Renal cortical epithelial cell (primary cell): ENCODE data around the gene ATRIP. TPM values are rescaled to one million over a fixed set of nuclear protein-coding genes. Genes with fewer than 3 reads are reported as not detected.

ENCODE experiments used
- DNase-seq: peaks from one replicate; pipeline ENCODE4 v3.0.0-alpha.2; 2011; ENCODE audit warnings: low read depth
- total RNA-seq: library from RNA; depleted of rRNA; stranded (reverse); fragments of >200 nt; gene quantifications from 2 replicates; pipeline ENCODE4 v1.2.3, GENCODE V29; 2014

The ATRIP gene
- total RNA-seq, 1 donor from 2014 or later, result 5.2 TPM

DNA sequence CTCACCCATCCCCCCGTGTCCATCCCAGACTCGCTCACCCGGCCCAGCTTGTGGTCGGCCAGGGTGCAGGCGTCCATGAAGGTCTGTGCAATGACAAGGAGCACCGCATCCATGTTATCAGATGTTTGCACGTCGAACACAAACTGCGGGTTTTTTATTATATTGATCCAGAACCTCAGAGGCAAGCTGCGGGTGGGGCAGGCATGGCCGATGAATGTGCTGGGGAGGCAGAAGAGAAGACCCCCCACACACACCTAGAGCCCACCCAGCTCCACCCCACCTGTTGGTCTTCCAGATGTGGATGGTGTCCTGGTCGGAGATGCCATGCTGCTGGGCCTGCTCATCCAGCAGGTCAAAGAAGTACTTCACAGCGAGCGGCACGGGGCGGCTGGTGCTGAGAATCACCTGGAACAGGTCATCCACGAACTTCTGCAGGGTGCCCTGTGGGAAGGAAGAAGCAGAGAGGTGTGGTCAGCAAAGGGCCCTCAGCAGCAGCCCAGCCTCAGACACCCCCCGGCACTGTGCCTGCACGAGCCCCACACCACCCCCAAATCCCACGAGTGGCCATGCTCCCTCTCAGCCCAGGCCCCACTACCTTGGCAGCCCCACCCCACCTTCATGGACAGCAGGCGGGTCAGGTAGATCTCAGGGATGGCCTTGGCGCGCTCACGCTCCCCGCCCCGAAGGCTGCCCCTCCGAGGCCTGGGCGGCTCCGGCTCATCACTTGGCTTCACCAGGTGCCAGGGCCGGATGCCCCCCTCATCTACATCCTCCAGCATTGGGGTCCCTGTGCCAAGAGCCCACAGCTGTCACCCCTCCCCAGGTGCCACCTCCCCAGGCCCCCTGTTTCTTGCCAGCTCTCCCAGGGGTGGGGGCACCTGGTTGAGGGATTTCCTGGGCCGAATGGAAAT is 37.0 kb upstream of the ATRIP start:
- DNase-seq, result no peak

DNA sequence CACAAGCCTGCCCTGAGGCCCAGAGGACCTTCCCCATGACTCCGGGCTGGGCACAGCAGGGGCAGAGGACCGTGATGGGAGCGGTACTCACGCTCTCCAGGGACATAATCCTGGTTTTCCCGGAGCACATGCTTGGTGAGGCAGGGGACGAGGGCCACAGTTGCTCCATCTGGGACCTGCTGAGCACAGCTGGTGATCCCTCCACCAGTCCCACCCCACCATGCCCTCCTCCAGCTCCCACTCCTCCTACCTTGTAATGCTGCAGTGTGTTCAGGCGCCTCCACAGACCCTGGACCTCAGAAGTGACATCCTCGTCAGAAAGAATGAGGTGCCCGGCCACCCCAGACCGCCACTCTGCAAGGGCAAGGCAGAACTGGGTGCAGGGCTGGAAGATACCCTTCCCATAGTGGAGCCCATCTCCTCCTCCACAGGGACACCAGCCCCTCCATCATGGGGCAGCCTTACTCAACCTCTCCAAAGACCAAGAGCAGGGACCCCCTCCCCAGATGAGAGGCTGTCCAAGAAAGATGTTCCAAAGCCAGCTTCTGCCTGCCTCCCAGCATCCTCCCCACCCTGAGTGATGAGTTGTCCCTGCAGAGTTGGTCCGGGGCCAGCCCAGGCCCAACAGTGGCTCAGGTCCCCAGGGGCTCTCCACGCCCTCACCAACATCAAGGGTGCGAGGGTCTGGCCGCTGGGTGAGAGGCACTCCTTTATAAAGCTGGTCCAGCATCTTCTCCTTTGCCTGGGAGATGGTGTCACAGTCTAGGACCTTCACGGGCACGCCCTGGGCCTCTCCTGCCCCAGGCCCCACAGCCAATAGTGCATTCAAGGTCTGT is 36.1 kb upstream of the ATRIP start:
- no peak for DNase-seq

DNA sequence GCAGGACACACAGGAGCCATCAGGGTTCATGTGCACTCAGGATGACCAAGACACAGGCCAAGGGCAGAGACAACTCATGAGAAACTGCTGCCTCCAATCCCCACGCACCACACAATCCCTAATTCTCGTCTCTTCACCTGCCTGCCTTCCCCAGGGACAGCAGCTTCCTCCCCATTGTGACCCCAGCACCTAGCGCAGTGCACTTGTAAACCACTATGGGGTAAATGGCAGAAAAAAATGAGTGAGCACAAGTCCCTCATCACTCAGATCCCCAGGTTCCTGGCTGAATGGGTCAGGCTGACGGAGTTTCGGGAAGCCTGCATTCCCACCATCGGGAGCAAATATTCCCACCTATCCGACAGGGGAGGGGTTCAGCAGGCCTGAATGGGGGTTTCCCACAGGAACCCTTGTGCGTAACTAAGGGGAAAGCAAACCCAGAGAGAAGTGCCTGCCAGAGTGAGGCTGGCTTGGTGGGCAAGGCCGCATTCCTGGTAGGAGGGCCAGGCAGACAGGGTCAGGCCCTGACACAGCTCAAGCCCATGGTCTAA is 35.4 kb upstream of the ATRIP start:
- no peak for DNase-seq

DNA sequence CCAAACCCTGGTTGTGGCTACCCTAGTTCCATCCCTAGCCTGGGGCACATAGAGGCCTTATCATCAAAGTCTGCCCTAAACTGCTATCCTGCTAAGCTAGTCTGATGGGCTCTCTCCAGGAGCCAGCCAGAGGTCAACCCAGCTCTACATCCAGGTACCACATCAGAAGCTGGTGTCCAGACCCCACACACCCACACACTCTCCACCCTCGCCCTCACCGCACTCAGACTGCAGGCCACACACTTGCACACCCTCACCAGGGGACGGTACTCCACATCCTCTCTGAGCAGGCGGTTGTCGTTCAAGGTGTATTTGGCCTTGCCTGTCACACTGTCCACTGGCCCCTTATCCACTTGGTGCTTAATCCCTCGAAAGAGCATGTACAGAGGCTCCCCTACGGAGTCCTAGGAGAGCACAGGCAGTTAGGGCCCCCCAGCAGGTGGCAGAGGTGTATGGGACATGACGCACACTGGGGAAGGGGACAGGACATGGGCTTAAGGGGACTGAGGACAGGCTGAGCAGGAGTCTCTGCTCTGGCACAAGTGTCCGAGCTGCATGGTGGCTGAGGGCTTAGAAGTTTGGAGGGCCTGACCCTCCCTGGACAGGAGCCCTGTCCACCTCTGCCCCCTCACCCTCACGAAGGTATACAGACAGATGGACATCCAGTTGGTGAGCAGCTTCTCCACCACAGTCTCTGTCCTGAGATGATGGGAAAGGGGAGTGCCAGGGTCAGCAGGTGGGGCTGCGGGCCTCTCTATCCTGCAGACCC is 34.7 kb upstream of the ATRIP start:
- no peak for DNase-seq

DNA sequence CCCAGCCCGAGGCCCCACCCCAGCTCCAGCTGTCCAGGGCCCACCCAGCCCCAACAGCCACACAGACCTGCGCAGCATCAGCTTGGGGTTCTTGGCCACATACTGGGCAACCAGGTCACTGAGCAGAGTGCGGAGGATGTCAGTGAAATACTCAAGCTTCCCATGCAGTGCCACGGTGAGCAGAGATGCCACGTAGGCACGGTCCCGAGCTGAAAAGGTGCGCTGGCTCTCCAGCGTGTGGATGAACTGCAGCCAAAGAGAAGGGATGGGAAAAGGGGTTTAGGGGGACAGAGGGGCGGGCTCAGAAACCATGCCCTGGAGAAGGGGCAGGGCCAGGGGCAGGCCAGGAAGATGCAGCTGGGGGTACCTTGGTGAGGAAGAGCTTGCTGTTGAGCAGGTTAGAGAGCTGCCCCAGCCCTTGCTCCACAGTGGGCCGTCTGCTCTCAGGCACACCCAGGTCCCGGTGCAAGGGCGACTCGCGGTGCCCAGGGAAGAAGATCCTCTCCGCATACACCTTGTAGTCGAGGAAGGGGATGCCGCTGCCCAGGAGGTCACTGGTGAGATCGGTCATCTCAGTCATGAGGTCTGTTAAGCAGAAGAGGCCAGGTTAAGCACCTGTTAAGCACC is 34.0 kb upstream of the ATRIP start:
- DNase-seq, result no peak

DNA sequence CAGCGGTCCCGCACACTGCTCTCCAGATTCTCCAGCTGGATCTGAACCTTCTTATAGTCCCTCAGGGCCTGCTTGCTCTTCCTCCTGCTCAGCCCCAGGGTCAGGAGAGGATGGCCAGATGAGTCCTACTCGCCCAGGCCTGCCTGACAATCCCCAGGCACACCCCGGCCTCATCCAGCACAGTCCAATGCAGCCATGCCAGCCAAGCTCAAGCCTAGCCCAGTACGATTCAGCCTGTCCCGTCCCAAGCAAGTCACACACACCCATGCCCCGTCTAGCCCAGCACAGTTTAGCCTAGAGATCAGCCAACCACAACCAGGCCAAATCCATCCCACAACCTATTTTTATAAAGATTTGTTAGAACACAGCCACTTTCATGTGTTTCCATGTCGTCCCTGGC is 33.5 kb upstream of the ATRIP start:
- no peak for DNase-seq

DNA sequence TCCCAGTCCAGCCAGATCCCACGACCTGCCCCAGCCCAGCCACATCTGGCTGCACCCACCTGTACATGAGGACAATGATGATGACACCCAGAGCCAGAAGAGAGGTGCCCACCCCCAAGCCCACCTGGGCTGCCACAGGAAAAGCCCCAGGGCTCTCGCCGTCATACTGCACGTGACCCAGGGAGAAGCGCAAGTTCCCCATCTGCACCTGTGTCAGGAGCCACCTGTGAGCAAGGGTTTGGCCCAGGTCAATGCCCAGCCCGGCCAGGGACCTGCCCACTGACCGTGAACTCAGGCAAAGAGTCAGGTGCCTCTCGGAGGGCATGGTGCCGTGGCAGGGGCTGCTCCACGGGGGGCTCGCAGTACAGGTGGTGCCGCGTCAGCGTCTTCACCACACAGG is 32.9 kb upstream of the ATRIP start:
- DNase-seq, result no peak

DNA sequence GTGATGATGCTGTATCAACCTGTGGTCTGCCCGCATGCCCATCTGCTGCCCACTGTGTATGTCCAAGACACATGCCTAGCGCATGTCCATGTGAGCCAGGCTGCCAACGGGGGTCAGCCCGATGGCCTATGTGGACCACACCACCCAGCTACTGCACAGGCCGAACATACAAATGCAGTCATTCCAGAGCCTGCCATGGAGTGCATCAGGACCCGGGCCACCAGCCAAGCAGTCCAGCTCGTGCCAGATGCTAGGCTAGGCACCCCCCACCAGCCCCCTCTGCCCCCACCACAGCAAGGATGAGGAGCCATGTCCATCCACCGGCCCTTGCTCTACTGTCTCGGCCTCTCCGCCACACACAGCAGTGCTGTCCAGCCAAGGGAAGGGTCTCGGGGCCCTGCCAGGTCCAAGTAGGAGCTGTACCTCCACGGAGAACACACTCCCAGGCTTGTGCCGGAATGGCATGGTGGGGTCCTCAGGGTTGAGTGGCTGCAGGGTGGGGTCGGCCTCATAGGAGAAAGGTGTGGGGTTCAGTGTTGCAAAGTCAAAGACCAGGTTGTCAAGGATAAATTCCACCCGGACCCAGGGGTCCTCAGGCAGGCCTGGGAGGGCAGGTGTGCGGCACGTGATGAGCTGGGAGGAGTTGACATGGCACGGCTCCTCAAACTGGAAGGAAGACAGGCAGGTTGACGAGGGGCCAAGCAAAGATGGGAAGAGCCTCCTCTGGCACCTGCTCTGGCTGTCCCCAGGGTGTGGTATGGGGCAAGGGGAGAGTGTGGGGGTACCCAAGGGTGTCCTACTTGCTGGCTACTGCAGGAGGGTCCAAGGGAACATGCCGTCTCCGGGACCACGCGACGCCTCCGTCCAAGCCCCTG is 31.9 kb upstream of the ATRIP start:
- no peak for DNase-seq

DNA sequence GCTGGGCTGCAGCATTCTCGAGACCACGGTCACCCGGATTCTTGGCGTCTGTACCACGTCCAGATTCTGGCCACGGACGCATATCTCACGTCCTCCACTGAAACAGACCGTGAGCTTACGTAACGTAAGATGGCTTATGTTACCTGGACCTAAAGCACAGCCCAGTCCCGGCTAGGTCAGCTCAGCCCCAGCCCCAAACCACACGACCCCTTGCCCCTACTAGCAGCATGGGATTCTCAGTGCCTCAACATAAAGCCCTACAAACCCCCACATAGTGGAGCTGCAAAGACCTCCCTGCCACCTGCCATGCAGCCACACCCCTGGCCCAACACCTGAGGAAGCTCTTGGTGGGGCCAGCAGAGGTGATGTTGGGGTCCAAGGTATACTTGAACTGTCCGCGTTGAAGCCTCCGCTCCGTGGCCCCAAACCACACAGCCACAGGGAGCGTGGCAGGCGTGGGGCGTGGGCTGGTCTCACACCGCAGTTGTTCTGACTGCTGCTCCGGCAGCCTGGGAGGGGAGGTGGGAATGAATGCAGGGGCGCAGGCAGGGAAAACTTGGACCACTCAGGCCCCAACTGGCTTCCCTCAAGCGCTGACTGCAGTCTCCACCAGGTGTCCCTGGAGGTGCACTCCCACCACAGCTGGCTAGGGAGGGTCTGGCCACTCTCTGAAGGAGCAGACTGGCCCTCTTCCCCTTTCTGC is 31.1 kb upstream of the ATRIP start:
- no peak for DNase-seq

DNA sequence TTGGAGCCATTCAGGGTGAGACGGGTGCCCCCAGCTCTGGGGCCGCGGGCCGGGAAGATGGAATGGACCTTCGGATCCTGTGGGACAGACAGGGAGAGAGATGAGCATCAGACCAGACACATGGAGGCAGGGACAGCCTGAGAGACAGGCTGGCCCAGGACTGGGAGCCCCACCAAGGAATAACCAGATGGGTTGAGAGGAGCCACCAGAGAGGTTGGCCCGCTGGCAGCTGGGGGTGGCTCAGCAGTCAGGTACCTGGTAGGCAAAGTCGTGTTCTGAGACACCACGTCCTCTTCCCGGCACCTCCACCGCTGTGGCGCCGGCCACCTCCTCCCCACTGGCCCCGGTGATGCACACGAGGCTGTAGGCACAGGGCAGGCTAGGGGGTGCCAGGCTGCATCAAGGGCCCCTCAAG is 30.4 kb upstream of the ATRIP start:
- DNase-seq, result no peak

DNA sequence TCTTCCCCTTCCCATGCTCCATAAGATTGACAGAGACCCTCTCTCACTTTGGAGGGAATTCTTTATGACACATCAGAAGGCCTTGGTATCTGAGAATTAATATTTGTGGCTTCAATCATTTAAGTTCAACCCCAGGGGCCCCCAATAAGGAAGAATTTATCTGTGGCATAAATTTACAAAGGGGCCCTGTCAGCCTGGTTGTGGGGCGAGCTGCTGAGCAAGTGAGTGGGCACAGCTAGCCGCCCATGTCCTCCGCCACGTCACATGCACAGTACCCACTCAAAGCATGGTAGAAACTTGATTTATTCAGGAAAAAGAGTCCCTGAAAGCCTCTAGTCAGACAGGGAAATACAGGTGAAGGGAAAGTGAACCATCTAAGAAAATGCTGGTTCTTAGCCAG is 30.0 kb upstream of the ATRIP start:
- no peak for DNase-seq

DNA sequence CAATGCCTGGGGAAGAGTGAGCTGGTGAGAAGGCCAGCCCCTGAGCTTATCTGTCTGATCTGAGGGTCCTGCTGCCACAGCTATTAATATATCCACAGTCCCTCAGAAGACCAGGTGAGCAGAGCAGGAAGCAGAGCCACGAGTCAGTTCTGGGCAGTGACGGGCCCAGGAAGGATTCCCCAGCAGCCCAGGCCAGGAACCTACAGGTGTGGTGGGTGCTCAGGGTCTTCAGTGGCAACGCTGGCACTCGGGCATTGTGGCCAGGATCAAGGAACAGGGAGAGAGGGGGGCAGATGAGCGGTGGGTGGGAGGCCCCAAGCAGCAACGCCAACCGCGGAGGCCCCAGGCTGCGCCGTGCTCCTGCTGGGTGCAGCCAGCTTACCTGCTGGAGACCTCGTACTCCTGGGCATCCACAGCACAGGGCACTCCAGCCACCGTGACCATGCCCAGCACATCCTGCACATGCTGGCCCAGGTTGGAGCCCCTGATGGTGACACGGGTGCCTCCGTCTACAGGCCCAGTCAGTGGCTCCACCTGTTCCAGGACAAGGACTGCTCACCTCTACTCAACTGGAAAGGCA is 28.9 kb upstream of the ATRIP start:
- DNase-seq, result no peak

DNA sequence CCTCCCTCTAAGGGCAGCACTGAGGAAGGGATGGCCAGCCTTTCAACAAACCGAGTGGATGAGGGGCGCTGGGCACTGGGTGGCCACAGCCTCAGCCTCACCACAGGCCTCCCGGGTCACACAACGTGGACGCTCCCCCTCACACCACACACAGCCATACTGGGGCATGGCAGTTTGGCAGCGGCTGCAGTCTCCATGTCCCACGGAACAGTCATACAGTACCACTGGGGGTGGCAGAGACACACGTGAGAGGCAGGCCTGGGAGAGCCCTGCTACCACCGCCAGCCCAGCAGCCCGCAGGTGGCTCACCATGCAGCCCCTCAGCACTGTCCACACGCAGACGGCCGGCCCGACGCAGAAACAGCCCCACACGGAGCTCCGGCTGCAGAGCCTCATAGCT is 28.4 kb upstream of the ATRIP start:
- DNase-seq, result no peak

DNA sequence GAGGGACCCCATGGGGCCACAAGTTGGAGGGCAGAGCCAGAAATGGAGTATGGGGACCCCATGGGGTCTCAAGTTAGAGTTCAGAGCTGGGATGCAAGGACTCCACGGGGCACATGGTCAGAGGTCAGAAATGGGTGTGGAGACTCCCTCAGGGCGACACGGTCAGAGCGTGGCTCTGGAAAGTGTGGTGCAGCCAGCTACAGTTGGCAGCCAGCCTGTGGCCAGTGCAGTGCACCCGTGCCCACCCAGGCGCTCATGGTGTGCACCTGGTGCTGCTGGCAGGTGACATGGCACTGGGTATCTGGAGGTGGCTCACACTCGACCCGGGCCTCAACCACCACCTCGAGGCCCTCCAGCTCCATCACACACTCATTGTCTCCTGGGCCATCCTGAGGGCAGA is 27.9 kb upstream of the ATRIP start:
- DNase-seq, result no peak

DNA sequence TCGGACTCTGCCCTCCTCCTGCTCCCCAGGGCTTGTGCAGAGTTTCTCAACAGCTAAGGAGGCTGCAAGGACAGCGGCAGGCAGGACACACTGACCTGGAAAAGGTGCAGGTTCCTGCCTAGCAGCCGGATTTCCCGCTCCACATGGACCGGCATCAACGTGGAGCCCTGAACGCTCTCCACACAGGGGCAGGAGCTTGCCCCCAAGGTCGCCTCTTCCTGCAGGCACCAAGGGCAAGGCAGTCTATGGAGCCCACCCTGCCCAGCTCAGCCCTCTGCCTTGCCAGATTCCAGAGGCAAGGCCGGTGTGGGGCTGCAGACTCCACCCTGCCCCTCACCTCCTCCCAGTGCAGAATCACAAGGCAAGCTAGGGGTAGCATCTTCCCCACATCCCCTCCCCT is 27.4 kb upstream of the ATRIP start:
- DNase-seq, result no peak

DNA sequence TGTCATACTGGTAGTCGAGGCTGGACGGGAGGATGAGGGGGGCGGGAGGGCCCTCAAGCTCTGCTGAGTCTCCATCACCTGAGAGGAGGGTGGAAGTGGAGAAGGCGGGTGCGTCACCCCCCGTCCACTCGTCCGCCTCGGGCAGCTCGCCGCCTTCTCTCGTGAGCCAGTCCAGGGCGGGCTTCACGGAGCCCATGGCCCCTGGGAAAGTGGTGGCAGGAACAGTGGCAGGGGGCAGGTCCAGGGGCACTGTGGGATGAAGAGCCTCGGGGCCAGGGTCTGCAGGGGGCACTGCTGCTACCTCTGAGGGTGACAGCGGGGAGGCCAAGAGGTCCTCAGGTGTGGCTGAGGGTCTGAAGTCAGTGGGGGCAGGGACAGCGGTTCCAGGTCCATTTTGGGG is 26.9 kb upstream of the ATRIP start:
- DNase-seq, result no peak

DNA sequence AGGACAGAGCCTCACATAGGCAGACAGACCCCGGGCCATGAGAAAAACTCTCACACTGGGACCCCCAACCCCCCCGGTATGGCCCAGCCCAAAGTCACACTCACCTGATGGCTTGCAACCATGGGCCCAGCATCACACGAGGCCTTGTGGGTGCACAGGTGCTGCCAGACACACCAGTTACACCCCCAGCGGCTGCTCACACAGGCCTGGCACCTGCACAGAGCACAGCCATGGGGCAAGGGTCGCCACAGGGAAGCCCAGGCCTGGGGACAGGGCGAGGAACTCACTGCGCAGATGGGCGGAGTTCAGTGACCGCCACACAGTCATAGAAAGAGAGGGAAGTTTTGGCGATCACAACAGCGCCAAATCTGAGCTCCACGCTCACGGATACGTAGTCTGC is 26.0 kb upstream of the ATRIP start:
- no peak for DNase-seq

DNA sequence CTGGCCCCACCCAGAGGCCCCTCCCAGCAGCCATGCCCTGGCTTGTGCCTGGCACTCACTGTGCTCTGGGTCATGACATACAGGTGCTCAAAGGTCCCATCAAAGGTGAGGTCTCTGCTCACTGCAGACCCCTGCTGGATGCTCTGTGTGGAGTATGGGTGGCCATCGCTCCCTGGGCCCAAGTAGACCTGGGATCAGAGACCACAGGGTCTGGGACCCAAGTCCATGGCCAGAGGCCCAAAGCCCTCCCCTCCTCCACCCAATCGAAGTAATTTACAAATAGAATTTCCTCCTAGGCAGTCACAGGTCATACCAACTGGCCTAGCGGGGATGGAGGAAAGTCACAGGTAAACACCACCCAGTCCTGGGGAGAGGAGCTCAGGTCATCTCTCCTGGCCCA is 24.3 kb upstream of the ATRIP start:
- no peak for DNase-seq

DNA sequence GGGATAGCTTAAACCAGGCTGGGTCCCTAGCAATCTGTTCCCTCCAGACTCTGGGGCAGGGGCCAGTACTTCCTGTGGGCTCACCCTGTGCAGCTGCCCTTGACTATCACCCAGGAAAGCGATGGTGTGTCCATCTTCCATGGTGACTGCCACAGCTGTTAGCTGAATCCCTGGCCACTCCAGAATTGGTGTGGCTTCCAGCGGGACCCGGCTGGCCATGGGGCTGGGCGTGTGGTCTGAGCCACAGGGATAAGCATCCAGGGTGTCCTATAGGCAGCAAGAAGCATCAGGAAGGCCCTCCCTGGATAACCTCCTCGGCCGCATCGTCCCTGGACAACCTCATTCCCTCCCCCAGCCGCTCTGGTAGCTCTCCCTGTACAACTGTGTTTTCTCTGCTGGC is 23.9 kb upstream of the ATRIP start:
- no peak for DNase-seq
